A549 (cell line): Measurements from ENCODE around the gene GDF10. TPM values are rescaled to one million over a fixed set of nuclear protein-coding genes. Genes with fewer than 3 reads are reported as not detected.

Experiments
- ATAC-seq, 2 experiments: fragments of 200-7000 bp in 1 of 2; fragments of >200 bp in 1 of 2; cut with Nextera tagmentation in 1 of 2; cut with Tn5 transposase in 1 of 2; 3 replicates each; pipeline versions ENCODE4 v1.8.0 to v1.9.1; 2018 to 2020; ENCODE audit warnings: mild to moderate bottlenecking in 1 of 2, moderate library complexity in 1 of 2
- CTCF ChIA-PET: fragments of 300-600 bp; sonication (Branson Sonifier 250); formaldehyde crosslinking; extraction: SDS; loops from one replicate; lab custom pipeline; 2021; ENCODE audit warnings: antibody characterized with exemption, inconsistent platforms; lab: Yijun Ruan, JAX
- POLR2A ChIA-PET: fragments of 350-600 bp; formaldehyde crosslinking; extraction: SDS; loops from one replicate; lab custom pipeline; 2021; ENCODE audit warnings: antibody characterized with exemption, inconsistent platforms; lab: Yijun Ruan, JAX
- DNase-seq, 2 experiments: peaks; one replicate each; pipeline versions ENCODE4 v3.0.0 to v3.0.0-alpha.2; 2011 to 2016; ENCODE audit warnings: low read depth in 1 of 2, low spot score in 1 of 2
- FAIRE-seq: peaks from 2 replicates; lab custom pipeline; 2011; peaks lifted over from hg19 to GRCh38; lab: Jason Lieb, UNC
- H3K27ac ChIP-seq, 2 experiments: fragments of >200 bp; sonication (Bioruptor Twin); formaldehyde crosslinking; 3 replicates each; pipeline ENCODE4 v1.5.1; 2016 to 2017
- H3K4me1 ChIP-seq: fragments of >200 bp; sonication (Bioruptor Twin); formaldehyde crosslinking; 3 replicates; pipeline ENCODE4 v1.6.1; 2016
- H3K4me2 ChIP-seq: fragments of >200 bp; sonication (Bioruptor Twin); formaldehyde crosslinking; 3 replicates; pipeline ENCODE4 v1.6.1; 2016
- H3K4me3 ChIP-seq: fragments of >200 bp; sonication (Bioruptor Twin); formaldehyde crosslinking; 3 replicates; pipeline ENCODE4 v1.5.1; 2016
- H3K9me3 ChIP-seq: fragments of >200 bp; sonication (Bioruptor Twin); formaldehyde crosslinking; 3 replicates; pipeline ENCODE4 v1.6.1; 2016
- CBX8 ChIP-seq: fragments of 200-600 bp; sonication (generic); IDR thresholded peaks from 2 replicates; pipeline ENCODE4 v1.6.1; 2016
- CHD4 ChIP-seq: fragments of 200-600 bp; sonication (generic); IDR thresholded peaks from 2 replicates; pipeline ENCODE4 v1.6.1; 2016; ENCODE audit warnings: antibody characterized with exemption, mild to moderate bottlenecking, borderline replicate concordance
- CTCF ChIP-seq: fragments of >200 bp; sonication (Bioruptor Twin); formaldehyde crosslinking; IDR thresholded peaks from 3 replicates; pipeline ENCODE4 v1.5.1; 2016
- E2F6 ChIP-seq: IDR thresholded peaks from 2 replicates; pipeline ENCODE4 v1.6.1; 2012; ENCODE audit warnings: low read depth, borderline replicate concordance
- EHMT2 ChIP-seq: fragments of 200-600 bp; sonication (generic); IDR thresholded peaks from 2 replicates; pipeline ENCODE4 v1.6.1; 2016; ENCODE audit warnings: antibody characterized with exemption, low read depth, mild to moderate bottlenecking, moderate library complexity
- FOSL2 ChIP-seq, 2 experiments: fragments of 450-650 bp in 1 of 2; fragments of >200 bp in 1 of 2; sonication (Bioruptor Twin) in 1 of 2; formaldehyde crosslinking; IDR thresholded peaks; 2 replicates each; pipeline versions ENCODE4 v1.5.0 to v1.6.1; 2016 to 2020; ENCODE audit warnings: mild to moderate bottlenecking in 1 of 2, moderate library complexity in 1 of 2
- FOXS1 ChIP-seq: fragments of 250-450 bp; sonication (Bioruptor Pico); IDR thresholded peaks from 2 replicates; pipeline ENCODE4 v1.5.0; 2020; ENCODE audit warnings: mild to moderate bottlenecking, moderate library complexity
- HDAC2 ChIP-seq: fragments of 200-600 bp; sonication (generic); IDR thresholded peaks from 2 replicates; pipeline ENCODE4 v1.6.1; 2016
- JUNB ChIP-seq: fragments of >200 bp; sonication (Bioruptor Twin); formaldehyde crosslinking; IDR thresholded peaks from 2 replicates; pipeline ENCODE4 v1.6.1; 2016
- NPAS2 ChIP-seq: fragments of 250-450 bp; sonication (Bioruptor Pico); IDR thresholded peaks from 2 replicates; pipeline ENCODE4 v1.8.0; 2022; ENCODE audit warnings: mild to moderate bottlenecking, moderate library complexity, borderline replicate concordance
- PBX3 ChIP-seq: IDR thresholded peaks from 2 replicates; pipeline ENCODE4 v1.6.1; 2012
- RCOR1 ChIP-seq: fragments of 150-350 bp; IDR thresholded peaks from 2 replicates; pipeline ENCODE4 v1.6.1; 2014; ENCODE audit warnings: antibody characterized with exemption, low read length, low read depth
- SMC3 ChIP-seq: fragments of >200 bp; sonication (Bioruptor Twin); formaldehyde crosslinking; IDR thresholded peaks from 3 replicates; pipeline ENCODE4 v1.6.1; 2018; ENCODE audit warnings: inconsistent platforms
- SREBF2 ChIP-seq: fragments of 450-650 bp; IDR thresholded peaks from 2 replicates; pipeline ENCODE4 v1.6.1; 2014; ENCODE audit warnings: mild to moderate bottlenecking, moderate library complexity
- TFCP2L1 ChIP-seq: fragments of 250-450 bp; sonication (Bioruptor Pico); IDR thresholded peaks from 2 replicates; pipeline ENCODE4 v1.5.0; 2021; ENCODE audit warnings: mild to moderate bottlenecking
- WGBS: methylation state at CpG from one replicate; pipeline ENCODE4 v1.1.6; 2017; ENCODE audit errors: missing lambda C conversion rate; 5-methylcytosine and 5-hydroxymethylcytosine counted together
- polyA plus RNA-seq, 4 experiments: library from polyadenylated mRNA; depleted of rRNA in 3 of 4; stranded (reverse); fragments of >200 nt; fragmentation: RNase III in 1 of 4; extraction: RNeasy Plus Mini Kit Qiagen cat#74134 plus additional on column Dnase treatment in 1 of 4; gene quantifications; 2 replicates in 3 of 4; 3 replicates in 1 of 4; pipeline ENCODE4 v1.2.3, GENCODE V29; 2011 to 2017
- TF ChIP-seq, protein P1 (sequence below): fragments of >200 bp; sonication (Bioruptor Twin); formaldehyde crosslinking; IDR thresholded peaks from 2 replicates; pipeline ENCODE4 v1.6.1; 2016
- TF ChIP-seq, protein P2 (sequence below): fragments of >200 bp; sonication (Bioruptor Twin); formaldehyde crosslinking; IDR thresholded peaks from 3 replicates; pipeline ENCODE4 v1.6.1; 2016

GDF10 gene
- polyA plus RNA-seq, 2 of the 4 experiments (the other 2 are of a cell fraction): 0.10 TPM; not detected in 1

DNA sequence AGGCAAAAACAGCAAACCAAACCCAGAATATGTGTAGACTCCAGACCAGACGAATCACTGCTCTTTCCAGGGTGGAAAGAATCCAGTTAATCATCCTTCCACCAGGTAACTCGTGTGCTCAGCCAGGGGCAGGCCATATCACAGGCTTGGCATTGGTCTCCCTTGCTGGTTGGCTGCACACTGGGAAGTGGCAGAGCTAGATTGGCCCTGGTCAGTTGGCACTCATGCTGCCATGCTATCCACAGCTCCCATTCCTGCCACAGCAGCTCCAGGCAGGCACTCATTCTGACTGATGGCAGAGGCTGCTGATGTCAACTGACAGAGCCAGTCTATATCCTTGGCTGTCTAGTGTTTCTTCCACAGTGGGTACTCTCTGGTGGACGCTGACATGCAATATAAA is 9.7 kb upstream of the GDF10 start (continued):
- TF ChIP-seq FOSL2 (IDR thresholded peaks at IDR 0.05) (no peak), FOSL2 (CRISPR knock-in tag; IDR thresholded peaks at IDR 0.05) (no peak), CHD4 (no peak), CTCF (no peak)
- TF ChIP-seq, protein P1, sequence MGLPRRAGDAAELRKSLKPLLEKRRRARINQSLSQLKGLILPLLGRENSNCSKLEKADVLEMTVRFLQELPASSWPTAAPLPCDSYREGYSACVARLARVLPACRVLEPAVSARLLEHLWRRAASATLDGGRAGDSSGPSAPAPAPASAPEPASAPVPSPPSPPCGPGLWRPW: no peak

GRCh38 chr10:47291682-47292081 is 8.3 kb upstream of the GDF10 start:
- H3K4me1 ChIP-seq: no peaks in the 10 kb centered on the region
- ATAC-seq: no peak
- H3K4me3 ChIP-seq: no peak overlapping the region
- H3K9me3 ChIP-seq: no peaks in the 10 kb centered on the region
- H3K4me2 ChIP-seq: no peak overlapping the region
- no peak for FAIRE-seq
- WGBS: 4% methylated on average over 3 of the region's 3 CpGs
- DNase-seq: no peak
- ChIA-PET POLR2A (no interaction called here), CTCF (interaction anchor here (1.0 to 1.1 kb wide), 2 partner anchors 13 to 292 kb away, joined by 3 read pairs; no protein-coding TSS in a partner anchor)
- H3K27ac ChIP-seq: no peak overlapping the region
- TF ChIP-seq TFCP2L1 (no peak), FOSL2 (IDR thresholded peaks at IDR 0.05) (no peak), FOSL2 (CRISPR knock-in tag; IDR thresholded peaks at IDR 0.05) (no peak), HDAC2 (no peak), FOXS1 (no peak), EHMT2 (no peak), NPAS2 (CRISPR knock-in tag) (no peak)

- no peak overlapping the region for H3K4me3 ChIP-seq
- TF ChIP-seq JUNB (no peak), RCOR1 (no peak), CBX8 (no peak), SREBF2 (no peak), E2F6 (no peak), FOXS1 (no peak)
- H3K27ac ChIP-seq: no peak overlapping the region
- no peaks in the 10 kb centered on the region for H3K4me1 ChIP-seq
- H3K9me3 ChIP-seq: no peaks in the 10 kb centered on the region
- ChIA-PET CTCF (interaction anchor here (0.6 to 1.6 kb wide), 2 partner anchors 18 to 1401 kb away, joined by 3 to 5 read pairs; no protein-coding TSS in a partner anchor), POLR2A (no interaction called here)
- H3K4me2 ChIP-seq: no peak overlapping the region
- DNase-seq (no peak), ATAC-seq (no peak), FAIRE-seq (no peak)
- WGBS: 64% methylated on average over 9 of the region's 9 CpGs
Observed at GRCh38 chr10:47294057-47294456, 5.9 kb upstream of the GDF10 start.

- WGBS: 41% methylated on average over 5 of the region's 5 CpGs
- Histone ChIP-seq H3K4me1 (no peaks in the 10 kb centered on the region), H3K9me3 (no peaks in the 10 kb centered on the region), H3K27ac (no peak overlapping the region), H3K4me2 (no peak overlapping the region), H3K4me3 (no peak overlapping the region)
- FAIRE-seq (no peak), ATAC-seq (no peak), DNase-seq (no peak)
- CTCF ChIA-PET: interaction anchor here (0.6 to 1.6 kb wide), 2 partner anchors 18 to 1401 kb away, joined by 3 to 5 read pairs; no protein-coding TSS in a partner anchor
- POLR2A ChIA-PET: no interaction called here
- no peak for TF ChIP-seq PBX3
- TF ChIP-seq JUNB: no peak
- TF ChIP-seq, protein P2, sequence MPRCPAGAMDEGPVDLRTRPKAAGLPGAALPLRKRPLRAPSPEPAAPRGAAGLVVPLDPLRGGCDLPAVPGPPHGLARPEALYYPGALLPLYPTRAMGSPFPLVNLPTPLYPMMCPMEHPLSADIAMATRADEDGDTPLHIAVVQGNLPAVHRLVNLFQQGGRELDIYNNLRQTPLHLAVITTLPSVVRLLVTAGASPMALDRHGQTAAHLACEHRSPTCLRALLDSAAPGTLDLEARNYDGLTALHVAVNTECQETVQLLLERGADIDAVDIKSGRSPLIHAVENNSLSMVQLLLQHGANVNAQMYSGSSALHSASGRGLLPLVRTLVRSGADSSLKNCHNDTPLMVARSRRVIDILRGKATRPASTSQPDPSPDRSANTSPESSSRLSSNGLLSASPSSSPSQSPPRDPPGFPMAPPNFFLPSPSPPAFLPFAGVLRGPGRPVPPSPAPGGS: no peak
- no peak for TF ChIP-seq SMC3
Observed at GRCh38 chr10:47294501-47294900, 5.5 kb upstream of the GDF10 start.
